Dedifferentiated amniotic fluid mesenchymal stem cell (primary cell): Measurements from ENCODE around the gene ATF5.
"Not testable (repeated sequence)": the region's sequence is repeated elsewhere in the genome, so short reads cannot be mapped to it uniquely, and the experiment has no call there.

Source experiments
- DNase-seq: peaks from one replicate; pipeline ENCODE4 v3.0.0-alpha.2; 2016; ENCODE audit errors: extremely low spot score

Gene ATF5

GRCh38 chr19:49923055-49924003 is 5.7 kb upstream of the ATF5 start:
- DNase-seq, result no peak

- no peak for DNase-seq
Observed at GRCh38 chr19:49924004-49924880, 4.8 kb upstream of the ATF5 start.

- DNase-seq, result not testable (repeated sequence)
Observed at GRCh38 chr19:49924881-49925210, 4.2 kb upstream of the ATF5 start.

- DNase-seq, result no peak
Observed at GRCh38 chr19:49925486-49925885, 3.5 kb upstream of the ATF5 start.

- no peak for DNase-seq
Observed at GRCh38 chr19:49926515-49926914, 2.5 kb upstream of the ATF5 start.

- DNase-seq, result no peak
Observed at GRCh38 chr19:49927526-49928264, 1.3 kb upstream of the ATF5 start.

GRCh38 chr19:49929611-49930482 is 842 bp downstream of the ATF5 start:
- peak; percentile 90 for DNase-seq

- no peak for DNase-seq
Observed at GRCh38 chr19:49930483-49931011, 1.5 kb downstream of the ATF5 start.

GRCh38 chr19:49931293-49932040 is 2.5 kb downstream of the ATF5 start:
- no peak for DNase-seq

GRCh38 chr19:49932041-49932451 is 3.0 kb downstream of the ATF5 start:
- no peak for DNase-seq

- DNase-seq, result no peak
Observed at GRCh38 chr19:49932731-49933131, 3.7 kb downstream of the ATF5 start.

GRCh38 chr19:49933643-49934042 is 4.6 kb downstream of the ATF5 start:
- no peak for DNase-seq

- no peak for DNase-seq
Observed at GRCh38 chr19:49936549-49936948, 7.5 kb downstream of the ATF5 start.

GRCh38 chr19:49937750-49938381 is 8.9 kb downstream of the ATF5 start:
- peak; percentile 69 for DNase-seq

- DNase-seq, result no peak
Observed at GRCh38 chr19:49938662-49939061, 9.7 kb downstream of the ATF5 start.

GRCh38 chr19:49939721-49940481 is 10.9 kb downstream of the ATF5 start:
- DNase-seq, result no peak

- DNase-seq, result no peak
Observed at GRCh38 chr19:49940482-49940791, 11.4 kb downstream of the ATF5 start.

GRCh38 chr19:49944567-49944966 is 15.6 kb downstream of the ATF5 start:
- not testable (repeated sequence) for DNase-seq

GRCh38 chr19:49946415-49946814 is 17.4 kb downstream of the ATF5 start:
- no peak for DNase-seq
